ENCODE results near the gene ZNF555.

DNA sequence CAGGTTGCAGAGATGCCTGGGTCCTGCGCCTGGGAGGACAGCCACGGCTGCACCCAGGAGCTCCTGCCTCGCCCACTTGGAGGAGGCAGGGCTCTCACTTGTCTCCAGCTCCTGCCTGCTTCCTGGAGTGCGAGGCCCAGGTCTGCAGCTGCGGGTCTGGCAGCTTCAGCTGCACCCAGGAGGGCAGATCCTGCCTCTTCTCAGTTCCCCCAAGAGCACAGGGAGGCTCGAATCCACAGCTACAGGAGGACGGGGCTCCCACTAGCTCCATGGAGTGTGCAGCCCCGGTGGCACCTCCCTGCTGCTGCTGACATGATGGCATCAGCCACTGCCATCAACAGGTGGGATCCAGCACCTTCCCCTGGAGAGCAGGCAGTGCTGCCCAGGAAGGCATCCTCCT is 17.1 kb upstream of the ZNF555 start:
- TF ChIP-seq, protein P1, sequence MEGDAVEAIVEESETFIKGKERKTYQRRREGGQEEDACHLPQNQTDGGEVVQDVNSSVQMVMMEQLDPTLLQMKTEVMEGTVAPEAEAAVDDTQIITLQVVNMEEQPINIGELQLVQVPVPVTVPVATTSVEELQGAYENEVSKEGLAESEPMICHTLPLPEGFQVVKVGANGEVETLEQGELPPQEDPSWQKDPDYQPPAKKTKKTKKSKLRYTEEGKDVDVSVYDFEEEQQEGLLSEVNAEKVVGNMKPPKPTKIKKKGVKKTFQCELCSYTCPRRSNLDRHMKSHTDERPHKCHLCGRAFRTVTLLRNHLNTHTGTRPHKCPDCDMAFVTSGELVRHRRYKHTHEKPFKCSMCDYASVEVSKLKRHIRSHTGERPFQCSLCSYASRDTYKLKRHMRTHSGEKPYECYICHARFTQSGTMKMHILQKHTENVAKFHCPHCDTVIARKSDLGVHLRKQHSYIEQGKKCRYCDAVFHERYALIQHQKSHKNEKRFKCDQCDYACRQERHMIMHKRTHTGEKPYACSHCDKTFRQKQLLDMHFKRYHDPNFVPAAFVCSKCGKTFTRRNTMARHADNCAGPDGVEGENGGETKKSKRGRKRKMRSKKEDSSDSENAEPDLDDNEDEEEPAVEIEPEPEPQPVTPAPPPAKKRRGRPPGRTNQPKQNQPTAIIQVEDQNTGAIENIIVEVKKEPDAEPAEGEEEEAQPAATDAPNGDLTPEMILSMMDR (IDR thresholded peaks at IDR 0.05; ENCODE audit: poor library complexity) = no peak
- TF ChIP-seq EZH2 (IDR thresholded peaks at IDR 0.05; ENCODE audit: borderline replicate concordance) (no peak), EZH2phosphoT487 (IDR thresholded peaks at IDR 0.05; ENCODE audit: low read depth, severe bottlenecking, unreplicated experiment) (no peak)

Measured in hepatocyte (in vitro differentiated cells).